Astrocyte (in vitro differentiated cells and primary cell): ENCODE measurements around the gene DYRK1A. TPM values are rescaled to one million over a fixed set of nuclear protein-coding genes. Genes with fewer than 3 reads are reported as not detected.

ENCODE experiments used
- DNase-seq: peaks from one replicate; pipeline ENCODE4 v3.0.0-alpha.2; 2010; ENCODE audit warnings: low read depth
- FAIRE-seq: peaks from 2 replicates; lab custom pipeline; 2011; peaks lifted over from hg19 to GRCh38; lab: Jason Lieb, UNC
- H2AFZ ChIP-seq: 2 replicates; pipeline ENCODE4 v1.6.0; 2012; ENCODE audit warnings: low read depth, low read length, inconsistent platforms
- H3K27ac ChIP-seq: 2 replicates; pipeline ENCODE4 v1.5.1; 2011; ENCODE audit warnings: low read depth, low read length, inconsistent platforms
- H3K27me3 ChIP-seq: 2 replicates; pipeline ENCODE4 v1.6.0; 2011; ENCODE audit warnings: low read length, inconsistent platforms; ENCODE audit not compliant: insufficient read depth
- H3K36me3 ChIP-seq: 2 replicates; pipeline ENCODE4 v1.5.1; 2011; ENCODE audit warnings: low read length, inconsistent platforms; ENCODE audit not compliant: insufficient read depth
- H3K4me1 ChIP-seq: 2 replicates; pipeline ENCODE4 v1.5.1; 2011; ENCODE audit warnings: low read length, inconsistent platforms; ENCODE audit not compliant: insufficient read depth
- H3K4me2 ChIP-seq: 2 replicates; pipeline ENCODE4 v1.6.0; 2012; ENCODE audit warnings: low read length, inconsistent platforms
- H3K4me3 ChIP-seq: 2 replicates; pipeline ENCODE4 v1.5.1; 2011; ENCODE audit warnings: low read depth, mild to moderate bottlenecking, low read length, inconsistent platforms; ENCODE audit not compliant: insufficient read depth
- H3K79me2 ChIP-seq: 2 replicates; pipeline ENCODE4 v1.6.0; 2012; ENCODE audit warnings: mild to moderate bottlenecking, low read length, inconsistent platforms; ENCODE audit not compliant: insufficient read depth
- H3K9ac ChIP-seq: 2 replicates; pipeline ENCODE4 v1.6.0; 2012; ENCODE audit warnings: mild to moderate bottlenecking, low read length, inconsistent platforms
- H3K9me3 ChIP-seq: 2 replicates; pipeline ENCODE4 v1.5.1; 2012; ENCODE audit warnings: low read depth, mild to moderate bottlenecking, low read length, inconsistent platforms; ENCODE audit not compliant: insufficient read depth
- H4K20me1 ChIP-seq: 2 replicates; pipeline ENCODE4 v1.6.0; 2012; ENCODE audit warnings: low read length, inconsistent platforms; ENCODE audit not compliant: insufficient read depth
- H3K27ac Mint-ChIP-seq: one replicate; pipeline ENCODE4 v1.8.0; 2021; ENCODE audit warnings: mild to moderate bottlenecking, mixed read lengths; ENCODE audit not compliant: unreplicated experiment
- H3K27me3 Mint-ChIP-seq: one replicate; pipeline ENCODE4 v1.8.0; 2021; ENCODE audit warnings: low read depth, mixed read lengths; ENCODE audit not compliant: unreplicated experiment
- H3K36me3 Mint-ChIP-seq: one replicate; pipeline ENCODE4 v1.8.0; 2021; ENCODE audit warnings: low read depth, mixed read lengths; ENCODE audit not compliant: unreplicated experiment
- H3K4me1 Mint-ChIP-seq: one replicate; pipeline ENCODE4 v1.8.0; 2021; ENCODE audit warnings: low read depth, mixed read lengths; ENCODE audit not compliant: unreplicated experiment
- H3K4me3 Mint-ChIP-seq: one replicate; pipeline ENCODE4 v1.8.0; 2021; ENCODE audit warnings: mild to moderate bottlenecking, moderate library complexity, mixed read lengths; ENCODE audit not compliant: unreplicated experiment
- H3K9me3 Mint-ChIP-seq: one replicate; pipeline ENCODE4 v1.8.0; 2021; ENCODE audit warnings: mild to moderate bottlenecking, mixed read lengths; ENCODE audit not compliant: unreplicated experiment
- CTCF ChIP-seq: IDR thresholded peaks from 2 replicates; pipeline ENCODE4 v1.5.1; 2011; ENCODE audit warnings: low read depth, mild to moderate bottlenecking, inconsistent platforms, low read length, moderate library complexity; ENCODE audit not compliant: insufficient read depth
- EZH2 ChIP-seq: IDR thresholded peaks from 2 replicates; pipeline ENCODE4 v1.6.1; 2012; ENCODE audit warnings: mild to moderate bottlenecking, low read length, inconsistent platforms; ENCODE audit not compliant: insufficient read depth
- total RNA-seq: library from RNA; stranded (reverse); gene quantifications from 2 replicates; pipeline ENCODE4 v1.2.1, GENCODE V29; 2021

Gene DYRK1A
- total RNA-seq, 1 donor from 2014 or later = 44.6 TPM

GRCh38 chr21:37435711-37436110 lies 69.1 kb downstream of the DYRK1A start:
- Mint-ChIP-seq H3K9me3 (peaks cover 2% of the 10 kb centered on the region), H3K4me3 (no peak overlapping the region), H3K36me3 (peaks cover 4% of the 10 kb centered on the region), H3K27ac (no peak overlapping the region), H3K27me3 (no peaks in the 10 kb centered on the region), H3K4me1 (peaks cover 12% of the 10 kb centered on the region)
- Histone ChIP-seq H4K20me1 (peaks cover 70% of the 10 kb centered on the region), H2AFZ (no peak overlapping the region), H3K9ac (no peak overlapping the region), H3K4me3 (no peak overlapping the region), H3K36me3 (no peaks in the 10 kb centered on the region), H3K4me2 (peak overlapping the region; percentile 27), H3K4me1 (peaks cover 14% of the 10 kb centered on the region), H3K27ac (no peak overlapping the region), H3K27me3 (no peaks in the 10 kb centered on the region), H3K9me3 (no peaks in the 10 kb centered on the region), H3K79me2 (peaks cover 96% of the 10 kb centered on the region)
- DNase-seq = no peak
- no peak for FAIRE-seq
- no peak for TF ChIP-seq CTCF
- no peak for TF ChIP-seq EZH2

GRCh38 chr21:37436174-37436573 lies 69.6 kb downstream of the DYRK1A start:
- H3K79me2 ChIP-seq = peaks cover 96% of the 10 kb centered on the region
- peaks cover 70% of the 10 kb centered on the region for H4K20me1 ChIP-seq
- no peak overlapping the region for H3K27ac ChIP-seq
- H3K4me2 ChIP-seq = peak overlapping the region; percentile 27
- DNase-seq (no peak), FAIRE-seq (no peak)
- H3K4me1 Mint-ChIP-seq = peaks cover 7% of the 10 kb centered on the region
- H3K4me1 ChIP-seq = peaks cover 14% of the 10 kb centered on the region
- H3K9me3 ChIP-seq = no peaks in the 10 kb centered on the region
- H2AFZ ChIP-seq = no peak overlapping the region
- no peak for TF ChIP-seq EZH2
- TF ChIP-seq CTCF = no peak
- no peak overlapping the region for H3K4me3 ChIP-seq
- no peak overlapping the region for H3K9ac ChIP-seq
- H3K36me3 Mint-ChIP-seq = peaks cover 4% of the 10 kb centered on the region
- no peaks in the 10 kb centered on the region for H3K27me3 Mint-ChIP-seq
- no peak overlapping the region for H3K4me3 Mint-ChIP-seq
- H3K36me3 ChIP-seq = no peaks in the 10 kb centered on the region
- no peaks in the 10 kb centered on the region for H3K27me3 ChIP-seq
- H3K9me3 Mint-ChIP-seq = peaks cover 2% of the 10 kb centered on the region
- no peak overlapping the region for H3K27ac Mint-ChIP-seq

GRCh38 chr21:37437376-37438080 lies 71.0 kb downstream of the DYRK1A start:
- Histone ChIP-seq H4K20me1 (peaks cover 72% of the 10 kb centered on the region), H3K79me2 (peaks cover 96% of the 10 kb centered on the region), H3K4me1 (peaks cover 14% of the 10 kb centered on the region), H3K9ac (no peak overlapping the region), H3K4me3 (no peak overlapping the region), H2AFZ (no peak overlapping the region), H3K9me3 (no peaks in the 10 kb centered on the region), H3K27me3 (no peaks in the 10 kb centered on the region), H3K27ac (no peak overlapping the region), H3K36me3 (no peaks in the 10 kb centered on the region), H3K4me2 (no peak overlapping the region)
- Mint-ChIP-seq H3K4me1 (no peaks in the 10 kb centered on the region), H3K27ac (no peak overlapping the region), H3K9me3 (peaks cover 2% of the 10 kb centered on the region), H3K36me3 (peaks cover 4% of the 10 kb centered on the region), H3K4me3 (no peak overlapping the region), H3K27me3 (no peaks in the 10 kb centered on the region)
- DNase-seq (no peak), FAIRE-seq (peak; percentile 59)
- TF ChIP-seq EZH2 (no peak), CTCF (no peak)
